ENCODE measurements around the gene ABI2.

The ABI2 gene

GRCh38 chr2:203480623-203481022 lies 152.4 kb downstream of the ABI2 start:
- H3K9ac ChIP-seq (ENCODE audit: low read depth, low read length), result no peak overlapping the region
- no peaks in the 10 kb centered on the region for H3K27me3 ChIP-seq (ENCODE audit: insufficient read depth, low read length)
- no peak overlapping the region for H3K27ac ChIP-seq (ENCODE audit: low read depth, low read length)
- H3K36me3 ChIP-seq (ENCODE audit: insufficient read depth, low read length), result no peaks in the 10 kb centered on the region
- H3K9me3 ChIP-seq (ENCODE audit: insufficient read depth, low read depth, low read length), result no peaks in the 10 kb centered on the region
- peaks cover 5% of the 10 kb centered on the region; the same call in 1 of the 2 replicates for H3K4me1 ChIP-seq (ENCODE audit: insufficient read depth, low read length)
- over 99% methylated on average over 5 of the region's 5 CpGs for WGBS
- H3K4me3 ChIP-seq (ENCODE audit: low read length), result no peak overlapping the region

- Histone ChIP-seq H3K36me3 (ENCODE audit: insufficient read depth, low read length) (peaks cover 8% of the 10 kb centered on the region), H3K27ac (ENCODE audit: low read depth, low read length) (peak overlapping the region; percentile 77; the same call in 1 of the 2 replicates)
Observed at GRCh38 chr2:203484266-203485112, 156.3 kb downstream of the ABI2 start.

DNA sequence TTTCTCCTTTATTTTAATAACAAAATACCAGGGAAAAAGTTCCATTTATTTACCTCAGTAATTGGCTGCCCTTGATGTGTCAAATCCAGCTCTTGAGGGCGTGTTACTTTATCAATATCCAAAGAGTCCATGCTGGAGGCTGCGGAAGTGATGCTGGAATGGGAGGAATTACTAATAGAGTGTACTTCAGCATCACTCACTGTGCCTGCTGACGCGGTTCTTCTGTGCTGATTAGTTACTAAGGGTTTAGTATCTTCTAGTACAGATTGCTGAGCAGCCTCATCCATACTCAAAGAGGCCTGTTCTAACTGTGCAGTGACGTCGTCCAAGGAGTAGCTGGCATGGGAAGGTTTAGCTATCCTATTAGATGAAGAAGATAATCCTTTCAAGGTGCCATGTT lies 161.3 kb downstream of the ABI2 start:
- Histone ChIP-seq H3K27ac (ENCODE audit: low read depth, low read length) (no peak overlapping the region), H3K9me3 (ENCODE audit: insufficient read depth, low read depth, low read length) (no peaks in the 10 kb centered on the region), H3K4me1 (ENCODE audit: insufficient read depth, low read length) (peaks cover 3% of the 10 kb centered on the region; the same call in 1 of the 2 replicates), H3K9ac (ENCODE audit: low read depth, low read length) (no peak overlapping the region), H3K27me3 (ENCODE audit: insufficient read depth, low read length) (no peaks in the 10 kb centered on the region), H3K4me3 (ENCODE audit: low read length) (no peak overlapping the region), H3K36me3 (ENCODE audit: insufficient read depth, low read length) (peaks cover 31% of the 10 kb centered on the region)
- WGBS, result 90% methylated on average over 6 of the region's 6 CpGs

More at GRCh38 chr2:203484266-203485112, 156.3 kb downstream of the ABI2 start:
- Histone ChIP-seq H3K9me3 (ENCODE audit: insufficient read depth, low read depth, low read length) (no peaks in the 10 kb centered on the region), H3K4me3 (ENCODE audit: low read length) (no peak overlapping the region), H3K4me1 (ENCODE audit: insufficient read depth, low read length) (peaks cover 5% of the 10 kb centered on the region; the same call in 1 of the 2 replicates), H3K27me3 (ENCODE audit: insufficient read depth, low read length) (no peaks in the 10 kb centered on the region), H3K9ac (ENCODE audit: low read depth, low read length) (no peak overlapping the region)
- WGBS, result 80% methylated on average over 8 of the region's 8 CpGs

DNA sequence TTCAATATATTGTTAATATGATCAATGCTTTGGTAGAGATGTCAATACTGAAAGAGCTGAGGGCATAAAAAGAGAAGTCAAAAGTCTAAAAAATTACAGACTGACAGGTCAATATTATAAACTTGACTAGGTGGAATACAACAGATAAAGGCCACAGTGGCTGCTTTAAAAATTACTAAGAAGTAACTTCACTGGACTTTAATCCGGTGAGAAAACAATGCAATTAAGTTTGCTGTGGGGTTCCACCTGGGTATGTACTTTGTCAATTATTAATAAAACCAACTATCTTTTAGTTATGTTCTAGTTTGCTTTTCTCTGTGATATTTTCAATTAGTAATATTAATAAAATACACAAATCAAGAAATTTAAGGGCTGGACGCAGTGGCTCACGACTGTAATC lies 162.2 kb downstream of the ABI2 start:
- Histone ChIP-seq H3K9me3 (ENCODE audit: insufficient read depth, low read depth, low read length) (no peaks in the 10 kb centered on the region), H3K4me1 (ENCODE audit: insufficient read depth, low read length) (no peaks in the 10 kb centered on the region), H3K4me3 (ENCODE audit: low read length) (no peak overlapping the region), H3K36me3 (ENCODE audit: insufficient read depth, low read length) (peaks cover 36% of the 10 kb centered on the region), H3K27ac (ENCODE audit: low read depth, low read length) (no peak overlapping the region), H3K27me3 (ENCODE audit: insufficient read depth, low read length) (no peaks in the 10 kb centered on the region), H3K9ac (ENCODE audit: low read depth, low read length) (no peak overlapping the region)
- 96% methylated on average over 3 of the region's 3 CpGs for WGBS

DNA sequence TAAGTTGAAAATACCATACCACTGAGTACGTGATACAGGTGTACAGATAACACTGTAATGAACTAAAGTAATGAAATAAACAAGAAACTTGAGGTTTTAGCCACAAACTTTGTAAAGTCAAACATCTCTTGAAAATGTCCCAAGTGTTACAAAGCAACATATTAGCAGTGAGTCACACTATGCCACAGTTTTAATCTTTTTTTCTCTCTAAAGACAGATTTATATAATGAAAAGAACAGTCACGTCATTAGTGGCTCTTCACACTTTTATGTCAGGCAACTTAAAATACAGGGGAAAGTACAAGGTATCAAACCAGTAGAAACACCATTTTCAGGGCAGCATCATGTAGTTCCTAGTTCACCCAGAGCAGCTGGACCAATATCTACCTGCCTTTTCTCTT lies 164.8 kb downstream of the ABI2 start:
- Histone ChIP-seq H3K9ac (ENCODE audit: low read depth, low read length) (no peak overlapping the region), H3K27me3 (ENCODE audit: insufficient read depth, low read length) (no peaks in the 10 kb centered on the region), H3K4me1 (ENCODE audit: insufficient read depth, low read length) (no peaks in the 10 kb centered on the region), H3K4me3 (ENCODE audit: low read length) (no peak overlapping the region), H3K36me3 (ENCODE audit: insufficient read depth, low read length) (peaks cover 36% of the 10 kb centered on the region), H3K9me3 (ENCODE audit: insufficient read depth, low read depth, low read length) (no peaks in the 10 kb centered on the region), H3K27ac (ENCODE audit: low read depth, low read length) (no peak overlapping the region)
- 100% methylated on average over 1 of the region's 2 CpGs for WGBS

All from HUES64 (cell line).